HG03025 (cell line): ENCODE data around the gene MAML1.

Source experiments
- ATAC-seq: cut with Tn5 transposase; IDR thresholded peaks from one replicate; pipeline ENCODE4 v1.9.1; 2021; ENCODE audit warnings: mild to moderate bottlenecking, moderate library complexity; ENCODE audit not compliant: unreplicated experiment, low FRiP score

Gene MAML1

DNA sequence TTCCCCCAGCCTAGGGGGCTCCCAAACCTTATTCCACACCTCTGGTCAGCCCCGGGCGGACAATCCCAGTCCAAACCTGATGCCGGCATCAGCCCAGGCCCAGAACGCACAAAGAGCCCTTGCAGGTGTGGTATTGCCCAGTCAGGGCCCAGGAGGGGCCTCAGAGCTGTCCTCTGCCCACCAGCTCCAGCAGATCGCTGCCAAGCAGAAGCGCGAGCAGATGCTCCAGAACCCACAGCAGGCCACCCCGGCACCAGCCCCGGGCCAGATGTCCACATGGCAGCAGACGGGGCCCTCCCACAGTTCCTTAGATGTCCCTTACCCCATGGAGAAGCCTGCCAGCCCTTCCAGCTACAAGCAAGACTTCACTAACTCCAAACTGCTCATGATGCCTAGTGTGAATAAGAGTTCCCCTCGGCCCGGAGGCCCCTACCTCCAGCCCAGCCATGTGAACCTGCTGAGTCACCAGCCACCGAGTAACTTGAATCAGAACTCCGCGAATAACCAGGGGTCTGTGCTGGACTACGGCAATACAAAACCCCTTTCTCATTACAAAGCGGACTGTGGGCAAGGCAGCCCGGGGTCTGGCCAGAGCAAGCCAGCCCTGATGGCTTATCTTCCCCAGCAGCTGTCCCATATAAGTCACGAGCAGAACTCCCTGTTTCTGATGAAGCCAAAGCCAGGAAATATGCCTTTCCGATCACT is 33.6 kb downstream of the MAML1 start:
- no peak for ATAC-seq

DNA sequence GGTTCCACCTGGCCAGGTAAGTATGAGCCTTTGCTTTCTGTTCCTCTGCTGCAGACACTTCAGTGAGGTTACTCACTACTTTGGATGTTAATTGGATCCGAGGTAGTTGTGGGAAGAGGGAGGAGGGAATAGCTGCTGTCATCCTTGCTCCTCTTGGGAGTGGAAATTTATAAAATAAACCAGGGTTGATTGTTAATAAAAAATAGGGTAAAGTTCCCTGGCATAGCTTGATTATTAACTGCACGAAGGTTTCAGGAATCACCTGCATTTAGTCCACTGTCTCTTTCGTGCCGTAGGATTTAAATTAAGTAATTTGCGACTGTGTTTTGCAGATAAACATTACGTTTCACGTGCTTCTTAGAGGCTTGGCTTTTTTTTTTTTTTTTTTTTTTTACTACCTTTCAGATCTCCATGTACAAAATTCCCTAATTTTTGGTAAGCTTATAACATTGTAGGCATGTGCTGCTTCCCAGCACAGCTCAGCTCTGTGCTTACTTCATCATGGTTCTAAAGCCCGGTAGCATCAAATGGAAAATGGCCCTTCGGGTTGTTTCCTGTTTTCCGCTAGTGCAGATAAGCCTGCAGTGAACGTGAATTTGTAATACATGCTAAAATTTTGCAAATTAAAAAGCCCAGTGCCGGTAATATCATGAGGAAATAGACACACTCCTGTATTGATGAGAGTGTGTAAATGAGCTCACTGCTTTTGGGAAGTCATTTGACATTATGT is 34.3 kb downstream of the MAML1 start:
- ATAC-seq = no peak

DNA sequence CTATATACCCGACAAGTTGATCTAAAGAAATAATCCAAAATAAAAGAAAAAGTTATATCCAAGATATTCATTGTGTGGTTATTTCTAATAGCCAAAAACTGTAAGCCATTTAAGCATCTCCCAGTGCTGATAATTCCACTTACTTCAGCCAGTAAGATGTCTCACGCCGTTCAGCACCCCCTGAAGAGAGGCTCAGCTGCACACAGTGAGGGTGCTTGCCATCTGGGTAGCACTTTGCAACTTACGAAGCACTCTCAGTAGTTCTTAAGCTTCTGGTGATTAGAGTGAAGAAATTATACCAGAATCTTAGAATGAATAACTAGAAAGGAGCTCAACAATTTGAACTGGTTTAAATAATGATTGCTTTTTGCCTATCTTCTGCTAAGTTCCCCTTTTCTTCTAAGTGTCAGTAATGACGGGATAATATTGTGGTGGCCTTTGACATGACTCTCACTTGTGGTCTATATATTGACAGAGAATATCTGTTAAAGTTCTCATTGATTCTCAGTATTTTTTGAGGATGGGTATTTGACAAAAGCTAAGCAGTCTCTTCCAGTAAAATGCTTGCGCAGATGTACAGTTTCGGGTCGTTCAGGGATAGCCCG is 35.0 kb downstream of the MAML1 start:
- ATAC-seq = no peak

GRCh38 chr5:179768326-179769085 is 35.9 kb downstream of the MAML1 start:
- no peak for ATAC-seq

DNA sequence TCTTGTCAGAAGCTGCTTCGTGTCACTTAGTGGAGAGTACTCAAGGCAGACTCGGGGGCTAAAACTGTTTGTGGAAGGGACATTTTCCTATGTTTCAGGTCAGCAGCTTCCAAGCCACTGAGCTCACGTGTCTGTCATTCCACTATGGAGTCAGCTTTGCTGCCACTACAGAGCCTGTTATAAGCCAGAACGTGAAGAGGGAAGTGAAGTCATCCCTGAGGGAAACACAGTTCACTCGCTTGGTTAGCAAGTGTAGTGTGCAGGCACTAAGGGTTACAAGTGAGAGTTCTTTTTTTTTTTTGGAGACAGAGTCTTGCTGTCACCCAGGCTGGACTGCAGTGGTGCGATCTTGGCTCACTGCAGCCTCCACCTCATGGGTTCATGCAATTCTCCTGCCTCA is 36.6 kb downstream of the MAML1 start:
- no peak for ATAC-seq

GRCh38 chr5:179769796-179770195 is 37.2 kb downstream of the MAML1 start:
- no peak for ATAC-seq

GRCh38 chr5:179771311-179771895 is 38.8 kb downstream of the MAML1 start:
- ATAC-seq = no peak

DNA sequence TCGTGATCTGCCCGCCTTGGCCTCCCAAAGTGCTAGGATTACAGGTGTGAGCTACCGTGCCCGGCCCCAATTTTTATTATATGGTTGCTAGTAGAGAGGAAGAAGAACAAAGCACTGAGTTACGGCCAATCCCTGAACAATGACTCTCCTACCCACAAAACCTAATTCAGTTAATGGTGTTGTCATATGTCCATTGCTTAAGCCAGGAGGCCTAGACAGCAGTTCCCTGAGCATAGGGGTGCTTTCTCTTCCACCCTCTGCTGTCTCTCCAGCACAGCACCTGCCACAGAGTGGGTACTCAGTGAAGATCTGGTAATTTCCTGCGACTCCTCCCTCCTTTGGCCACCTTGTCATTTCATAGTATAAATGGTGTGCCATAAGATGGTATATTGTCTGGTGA is 39.7 kb downstream of the MAML1 start:
- ATAC-seq = no peak

DNA sequence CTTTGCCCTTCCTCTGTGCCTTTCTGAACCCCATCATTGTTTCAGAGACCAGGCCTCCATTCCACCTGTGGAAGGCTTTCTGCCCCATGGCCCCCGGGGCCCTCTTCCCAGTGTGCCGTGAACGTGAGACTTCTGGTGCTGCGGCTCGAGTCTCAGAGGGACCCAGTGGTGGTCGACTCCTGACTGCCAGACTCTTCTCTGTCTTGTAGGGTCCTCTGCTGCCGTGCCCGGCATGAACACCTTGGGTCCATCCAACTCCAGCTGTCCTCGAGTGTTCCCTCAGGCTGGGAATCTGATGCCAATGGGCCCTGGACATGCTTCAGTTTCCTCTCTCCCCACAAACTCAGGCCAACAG is 41.0 kb downstream of the MAML1 start:
- no peak for ATAC-seq

GRCh38 chr5:179774442-179774841 is 41.8 kb downstream of the MAML1 start:
- no peak for ATAC-seq

- ATAC-seq = no peak
Measured at GRCh38 chr5:179776411-179776938, 43.9 kb downstream of the MAML1 start.

- no peak for ATAC-seq
Measured at GRCh38 chr5:179777456-179777855, 44.8 kb downstream of the MAML1 start.

DNA sequence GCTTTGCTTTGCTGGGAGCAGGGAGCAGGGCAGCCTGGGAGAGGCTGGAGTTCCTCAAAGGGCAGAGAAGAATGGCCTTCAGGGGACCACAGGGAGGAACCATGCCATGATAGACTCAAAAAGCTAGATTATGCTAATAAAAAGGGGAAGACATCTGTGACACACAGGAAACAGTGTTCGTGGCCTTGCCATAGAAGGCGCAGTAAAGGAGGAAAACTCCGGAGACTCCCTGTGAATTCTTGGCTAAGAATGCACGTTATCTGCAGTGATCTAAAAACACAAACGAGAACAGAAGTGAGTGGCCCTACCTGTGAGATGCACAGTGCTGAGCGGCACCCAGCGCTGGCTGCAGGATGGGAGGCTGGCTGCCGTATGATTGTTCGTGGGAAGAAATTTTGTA is 45.3 kb downstream of the MAML1 start:
- ATAC-seq = no peak

DNA sequence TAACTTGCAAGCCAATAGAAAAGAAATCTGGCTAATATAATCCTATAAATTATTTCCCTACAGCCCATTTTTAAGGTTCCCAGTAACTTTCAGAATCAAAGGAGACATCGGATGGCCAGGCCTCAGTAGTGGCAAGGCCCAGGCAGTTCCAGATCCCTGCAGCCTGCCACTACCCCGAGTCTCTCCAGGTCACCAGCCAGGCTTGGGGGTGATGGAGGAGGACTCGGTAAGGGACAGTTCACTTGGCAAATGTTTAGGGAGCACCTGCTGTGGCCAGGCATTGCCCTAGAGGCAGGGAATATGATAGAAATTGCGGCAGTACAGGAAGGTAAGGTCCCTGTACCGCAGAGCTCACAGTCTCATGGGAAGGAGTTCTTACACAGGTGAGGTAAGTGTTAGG is 46.0 kb downstream of the MAML1 start:
- ATAC-seq = no peak

DNA sequence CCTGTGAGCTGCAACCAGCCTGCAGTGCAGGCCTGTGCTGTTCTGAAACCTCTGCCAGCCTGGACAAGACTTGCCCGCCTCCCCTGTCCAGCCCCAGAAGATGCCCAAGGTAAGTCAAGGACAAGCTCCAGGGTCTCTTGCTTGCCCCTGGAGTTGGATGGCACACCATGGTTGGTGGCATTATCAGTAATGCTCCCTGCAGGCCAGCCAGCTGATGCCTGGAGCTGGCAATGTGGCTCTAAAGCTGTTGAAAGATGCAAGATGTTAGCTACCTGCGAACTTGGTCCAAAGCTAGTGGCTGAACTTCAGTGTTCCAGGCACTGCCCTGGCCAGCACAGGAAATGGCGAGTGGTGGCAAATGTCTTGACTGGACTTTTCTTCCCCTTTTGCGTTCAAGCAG is 47.2 kb downstream of the MAML1 start:
- no peak for ATAC-seq

DNA sequence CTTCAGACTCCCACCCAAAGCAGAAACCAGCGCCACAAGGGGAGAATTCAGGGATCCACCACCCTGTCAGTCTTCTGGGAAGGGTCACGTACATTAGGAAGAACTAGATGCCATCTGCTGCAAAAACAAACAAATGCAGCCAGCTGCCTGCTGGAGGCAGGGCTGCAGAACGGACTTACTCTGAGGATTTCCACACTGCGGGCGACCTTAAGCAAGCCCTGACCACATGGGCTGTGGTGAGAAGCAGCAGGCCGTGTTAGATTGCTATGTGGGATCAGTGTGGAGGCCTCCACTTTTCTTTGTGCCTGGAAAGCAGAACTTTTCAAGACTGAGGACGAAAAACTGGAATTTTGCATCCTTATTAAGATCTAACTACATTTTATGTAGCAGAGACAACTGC is 47.7 kb downstream of the MAML1 start:
- no peak for ATAC-seq

DNA sequence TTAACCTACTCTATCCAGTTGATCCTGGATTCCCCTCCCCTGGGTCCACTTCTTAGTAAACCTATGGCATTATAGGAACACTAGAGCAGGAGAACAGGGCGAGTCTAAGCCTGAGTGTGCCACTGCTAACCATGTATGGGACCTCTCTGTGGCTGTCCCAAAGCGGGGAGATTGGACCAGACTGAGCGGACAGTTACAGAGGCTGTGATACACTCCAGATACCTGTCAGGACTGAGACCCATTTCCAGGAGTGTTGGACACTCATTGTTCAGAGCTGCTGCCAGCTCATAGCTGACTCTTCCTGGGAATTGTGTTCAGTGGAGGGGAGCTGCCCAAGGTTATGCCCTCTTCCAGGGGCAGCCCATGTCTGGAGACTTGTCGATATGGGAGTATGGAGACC is 49.2 kb downstream of the MAML1 start:
- ATAC-seq = no peak

DNA sequence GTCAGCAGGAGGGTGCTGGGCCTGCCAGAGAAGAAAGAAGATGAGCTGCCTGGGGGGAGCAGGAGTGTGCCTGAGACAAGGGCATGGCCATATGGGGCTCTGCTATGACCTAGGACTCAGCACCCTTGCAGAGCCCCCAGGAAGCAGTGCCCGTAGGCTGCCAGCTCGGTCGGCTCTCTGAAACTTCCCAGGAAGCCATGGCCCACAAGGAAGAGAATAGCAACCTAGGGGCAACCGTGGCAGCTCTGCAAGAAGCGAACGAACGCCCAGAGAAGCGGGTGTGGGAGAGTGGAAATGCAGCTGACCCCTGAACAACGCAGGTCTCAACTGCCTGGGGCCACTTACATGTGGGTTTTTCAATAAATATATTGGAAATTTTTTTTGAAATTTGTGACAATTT is 50.5 kb downstream of the MAML1 start:
- ATAC-seq = no peak

- no peak for ATAC-seq
Measured at GRCh38 chr5:179786861-179787260, 54.2 kb downstream of the MAML1 start.

- ATAC-seq = no peak
Measured at GRCh38 chr5:179788193-179788854, 55.7 kb downstream of the MAML1 start.
